Astrocyte of the hippocampus (primary cell): Measurements from ENCODE around the gene RPL10A.
A peak's percentile ranks its signal among the peaks of the same experiment; 100 is the strongest.

ENCODE experiments used
- DNase-seq: peaks from one replicate; pipeline ENCODE4 v3.0.0; 2011; ENCODE audit warnings: low read depth, low spot score

RPL10A gene

GRCh38 chr6:35448191-35448590 is 20.0 kb upstream of the RPL10A start:
- no peak for DNase-seq

- DNase-seq, result peak; percentile 80
These were observed 18.8 kb upstream of the RPL10A start for GRCh38 chr6:35449287-35449881.

- no peak for DNase-seq
These were observed 16.6 kb upstream of the RPL10A start for GRCh38 chr6:35451354-35452182.

DNA sequence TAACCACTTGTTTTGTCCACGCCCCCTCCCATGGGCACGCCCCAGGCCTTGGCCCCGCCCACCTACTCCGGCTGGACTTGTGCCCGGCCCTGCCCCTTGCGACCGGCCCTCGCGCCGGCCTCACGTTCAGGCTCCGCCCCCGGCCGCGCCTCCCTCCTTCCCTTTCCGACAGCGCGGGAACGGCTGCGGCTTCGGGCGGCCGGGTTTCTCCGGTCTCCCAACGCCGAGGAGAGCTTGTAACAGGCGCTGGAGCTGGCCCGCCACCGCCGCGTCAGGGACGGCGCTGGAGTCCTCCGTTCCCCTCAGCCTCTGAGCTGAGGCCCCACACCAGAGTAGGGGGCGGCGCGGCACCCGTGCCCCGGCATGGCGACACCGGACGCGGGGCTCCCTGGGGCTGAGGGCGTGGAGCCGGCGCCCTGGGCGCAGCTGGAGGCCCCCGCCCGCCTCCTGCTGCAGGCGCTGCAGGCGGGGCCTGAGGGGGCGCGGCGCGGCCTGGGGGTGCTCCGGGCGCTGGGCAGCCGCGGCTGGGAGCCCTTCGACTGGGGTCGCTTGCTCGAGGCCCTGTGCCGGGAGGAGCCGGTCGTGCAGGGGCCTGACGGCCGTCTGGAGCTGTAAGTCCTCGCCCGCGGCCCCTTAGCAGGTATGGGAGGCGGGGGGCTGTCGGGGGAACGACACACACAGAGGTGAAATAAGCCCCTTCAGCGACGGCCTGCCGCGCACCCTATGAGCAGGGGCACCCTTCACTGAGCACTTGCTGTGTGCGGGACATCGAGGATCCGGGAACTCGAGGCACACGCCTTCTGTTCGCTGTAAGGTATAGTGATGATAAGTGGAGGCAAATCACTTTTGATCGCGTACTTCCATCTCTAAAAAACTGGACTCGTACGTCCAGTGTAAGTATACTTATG is 15.8 kb upstream of the RPL10A start, which contains the start of gene FANCE:
Gene FANCE (plus strand): TSS at position 156 of the 908 bp plus-strand sequence. CDS start 208 bp downstream, at position 364.
- DNase-seq, result peak; percentile 97

DNA sequence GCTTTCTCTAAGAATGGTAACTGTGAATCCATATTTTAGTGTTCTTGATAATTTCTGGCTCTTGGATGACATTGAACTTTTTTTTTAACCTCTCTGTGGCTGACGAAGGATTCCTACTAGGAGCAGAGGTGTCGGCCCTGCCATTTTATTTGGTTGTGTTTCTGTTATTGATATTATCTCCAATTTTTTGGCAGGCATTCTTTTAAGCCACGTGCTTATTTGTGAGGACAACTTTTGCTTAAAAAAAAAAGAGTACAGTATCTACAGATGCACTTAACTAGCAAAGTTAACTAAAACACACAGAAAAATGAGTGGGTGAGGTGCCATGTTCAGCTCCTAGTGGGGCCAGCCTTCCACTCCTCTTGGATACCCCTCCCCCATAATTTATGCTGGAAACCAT is 15.0 kb upstream of the RPL10A start:
- no peak for DNase-seq

DNA sequence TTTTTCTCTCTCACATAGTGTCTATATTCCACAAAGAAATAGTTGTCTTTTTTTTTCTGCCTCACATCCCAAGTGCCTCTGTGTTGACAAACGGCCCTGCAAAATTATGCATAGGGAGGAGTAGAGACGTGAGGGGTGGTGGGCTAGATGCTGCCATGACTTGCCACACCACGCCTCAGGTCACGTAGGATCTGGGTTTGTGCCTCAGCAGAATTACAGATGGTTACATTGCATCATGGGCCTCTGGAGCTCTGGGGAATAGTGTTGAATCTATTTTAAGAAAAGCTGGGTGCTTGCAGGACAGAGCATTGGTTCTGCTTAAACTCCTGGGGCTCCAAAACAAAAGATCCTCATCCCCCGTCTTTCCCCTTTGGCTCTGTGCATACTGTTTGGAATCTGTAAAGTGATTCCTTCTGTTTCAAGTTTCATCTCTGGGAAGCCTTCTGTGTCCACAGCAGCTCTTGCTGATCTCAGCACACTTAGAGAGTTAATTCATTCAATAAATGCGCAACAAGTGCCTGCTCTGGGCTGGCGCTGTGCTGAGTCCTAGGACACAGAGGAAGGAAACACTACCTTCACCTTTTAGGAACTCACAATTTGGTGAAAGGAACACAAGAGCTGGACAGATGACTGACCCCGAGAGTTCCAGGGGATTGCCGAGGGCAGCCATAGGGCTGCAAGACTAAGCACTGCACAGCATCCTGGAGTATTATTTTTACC is 13.7 kb upstream of the RPL10A start:
- DNase-seq, result no peak

DNA sequence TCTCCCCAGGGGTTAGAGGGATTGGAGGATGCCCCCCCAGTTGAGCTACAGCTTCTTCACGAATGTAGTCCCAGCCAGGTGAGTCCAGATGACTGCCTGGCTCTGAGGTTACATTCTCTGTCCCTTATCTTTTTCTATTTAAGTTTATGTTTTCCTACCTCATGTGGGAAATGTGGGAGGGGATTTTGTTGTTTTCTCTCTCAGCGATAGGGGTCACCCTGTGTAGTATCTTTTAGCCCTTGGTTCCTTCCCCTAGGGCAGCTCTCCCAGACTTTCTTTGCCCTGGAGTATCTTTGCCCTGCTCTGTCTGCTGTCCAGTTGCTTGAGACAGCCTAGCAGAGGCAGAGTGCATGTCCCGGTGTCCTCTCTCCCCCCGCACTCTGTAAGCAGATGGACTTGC is 10.3 kb upstream of the RPL10A start:
- no peak for DNase-seq

- no peak for DNase-seq
These were observed 6.9 kb upstream of the RPL10A start for GRCh38 chr6:35461270-35461669.

GRCh38 chr6:35463292-35463691 is 4.9 kb upstream of the RPL10A start:
- no peak for DNase-seq

GRCh38 chr6:35465646-35466045 is 2.6 kb upstream of the RPL10A start:
- no peak for DNase-seq

GRCh38 chr6:35468980-35469750 is 964 bp downstream of the RPL10A start:
- peak; percentile 49 for DNase-seq

GRCh38 chr6:35469751-35470662 is 1.8 kb downstream of the RPL10A start:
- DNase-seq, result no peak

GRCh38 chr6:35470663-35471120 is 2.5 kb downstream of the RPL10A start:
- no peak for DNase-seq

- DNase-seq, result no peak
These were observed 3.7 kb downstream of the RPL10A start for GRCh38 chr6:35471836-35472345.

GRCh38 chr6:35473075-35473849 is 5.1 kb downstream of the RPL10A start:
- no peak for DNase-seq

DNA sequence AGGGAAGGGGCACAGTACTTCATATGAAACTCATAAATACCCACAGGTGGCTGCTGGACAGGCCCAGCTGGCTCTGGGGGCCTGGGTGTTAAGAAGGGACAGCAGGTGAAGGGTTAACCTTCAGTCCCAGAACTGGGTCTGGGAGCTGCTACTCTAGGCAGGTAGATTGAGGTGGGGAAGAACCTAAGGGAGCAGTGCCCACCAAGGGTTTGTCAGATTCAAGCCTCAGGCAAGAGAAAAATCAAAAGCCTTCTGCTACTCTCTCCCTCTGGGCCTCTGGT is 5.6 kb downstream of the RPL10A start:
- DNase-seq, result no peak

GRCh38 chr6:35474131-35474941 is 6.1 kb downstream of the RPL10A start:
- no peak for DNase-seq
